ENCODE data around the gene GSE1.

The GSE1 gene

GRCh38 chr16:85565801-85566526 is 47.2 kb upstream of the GSE1 start:
- POLR2A ChIA-PET = no interaction called here
- CTCF ChIA-PET = interaction anchor here (1.8 kb wide), 1 partner anchor 50 kb away, joined by 5 read pairs; no protein-coding TSS in a partner anchor
- no peak for DNase-seq (ENCODE audit: extremely low spot score)
- TF ChIP-seq ELF4 (IDR thresholded peaks at IDR 0.05) = no peak
- no peak for TF ChIP-seq ZNF384 (IDR thresholded peaks at IDR 0.05)

GRCh38 chr16:85566561-85567100 is 46.5 kb upstream of the GSE1 start:
- TF ChIP-seq L3MBTL2 (conservative IDR thresholded peaks at IDR 0.05) (no peak), PKNOX1 (IDR thresholded peaks at IDR 0.05) (0 out of 2 replicates have a peak, but pooled peaks have one; percentile 21)
- ChIA-PET CTCF (interaction anchor here (1.8 kb wide), 1 partner anchor 50 kb away, joined by 5 read pairs; no protein-coding TSS in a partner anchor), POLR2A (no interaction called here)
- DNase-seq (ENCODE audit: extremely low spot score) = no peak

- DNase-seq (ENCODE audit: extremely low spot score) = no peak
- ChIA-PET CTCF (interaction anchor here (1.8 kb wide), 1 partner anchor 49 kb away, joined by 5 read pairs; no protein-coding TSS in a partner anchor), POLR2A (interaction anchor here (1.2 kb wide), 1 partner anchor 10 kb away, joined by 3 read pairs; no protein-coding TSS in a partner anchor)
- TF ChIP-seq PKNOX1 (IDR thresholded peaks at IDR 0.05) = no peak
- TF ChIP-seq FOXA1 (IDR thresholded peaks at IDR 0.05) = no peak
- TF ChIP-seq NFRKB (IDR thresholded peaks at IDR 0.05) = no peak
- no peak for TF ChIP-seq ZNF384 (IDR thresholded peaks at IDR 0.05)
- TF ChIP-seq CTBP1 (IDR thresholded peaks at IDR 0.05; ENCODE audit: borderline replicate concordance) = no peak
- no peak for TF ChIP-seq ELF4 (IDR thresholded peaks at IDR 0.05)
- TF ChIP-seq SUZ12 (IDR thresholded peaks at IDR 0.05) = no peak
- TF ChIP-seq L3MBTL2 (conservative IDR thresholded peaks at IDR 0.05) = no peak
- no peak for TF ChIP-seq BHLHE40 (IDR thresholded peaks at IDR 0.05; ENCODE audit: borderline replicate concordance)
- no peak for TF ChIP-seq FOXM1 (IDR thresholded peaks at IDR 0.05; ENCODE audit: borderline replicate concordance)
- TF ChIP-seq SP1 (IDR thresholded peaks at IDR 0.05) = no peak
- TF ChIP-seq HDGF (IDR thresholded peaks at IDR 0.05; ENCODE audit: borderline replicate concordance) = no peak
- TF ChIP-seq LEF1 (IDR thresholded peaks at IDR 0.05; ENCODE audit: borderline replicate concordance) = no peak
- no peak for TF ChIP-seq FOXK2 (IDR thresholded peaks at IDR 0.05)
- TF ChIP-seq TARDBP (IDR thresholded peaks at IDR 0.05) = no peak
- TF ChIP-seq ARNT (IDR thresholded peaks at IDR 0.05) = no peak
Observed at GRCh38 chr16:85567101-85567866, 45.8 kb upstream of the GSE1 start.

GRCh38 chr16:85567935-85568334 is 45.2 kb upstream of the GSE1 start:
- ChIA-PET CTCF (interaction anchor here (1.8 kb wide), 1 partner anchor 48 kb away, joined by 5 read pairs; no protein-coding TSS in a partner anchor), POLR2A (interaction anchor here (0.8 to 1.2 kb wide), 2 partner anchors 11 to 14 kb away, joined by 3 to 4 read pairs; no protein-coding TSS in a partner anchor)
- TF ChIP-seq HDGF (IDR thresholded peaks at IDR 0.05; ENCODE audit: borderline replicate concordance) = no peak
- no peak for TF ChIP-seq FOXA1 (IDR thresholded peaks at IDR 0.05)
- no peak for TF ChIP-seq CTBP1 (IDR thresholded peaks at IDR 0.05; ENCODE audit: borderline replicate concordance)
- TF ChIP-seq FOXK2 (IDR thresholded peaks at IDR 0.05) = no peak
- no peak for TF ChIP-seq SUZ12 (IDR thresholded peaks at IDR 0.05)
- TF ChIP-seq FOXM1 (IDR thresholded peaks at IDR 0.05; ENCODE audit: borderline replicate concordance) = no peak
- no peak for TF ChIP-seq L3MBTL2 (conservative IDR thresholded peaks at IDR 0.05)
- TF ChIP-seq LEF1 (IDR thresholded peaks at IDR 0.05; ENCODE audit: borderline replicate concordance) = no peak
- no peak for TF ChIP-seq ARNT (IDR thresholded peaks at IDR 0.05)
- no peak for TF ChIP-seq ELF4 (IDR thresholded peaks at IDR 0.05)
- DNase-seq (ENCODE audit: extremely low spot score) = no peak

GRCh38 chr16:85568519-85568918 is 44.6 kb upstream of the GSE1 start:
- no peak for DNase-seq (ENCODE audit: extremely low spot score)
- POLR2A ChIA-PET = interaction anchor here (0.8 to 1.2 kb wide), 2 partner anchors 11 to 15 kb away, joined by 3 to 4 read pairs; no protein-coding TSS in a partner anchor

More at GRCh38 chr16:85568519-85568918, 44.6 kb upstream of the GSE1 start:
- CTCF ChIA-PET = interaction anchor here (0.6 kb wide), 1 partner anchor 41 kb away, joined by 3 read pairs; no protein-coding TSS in a partner anchor
- TF ChIP-seq ELF4 (IDR thresholded peaks at IDR 0.05) = no peak
- no peak for TF ChIP-seq FOXA1 (IDR thresholded peaks at IDR 0.05)
- no peak for TF ChIP-seq SUZ12 (IDR thresholded peaks at IDR 0.05)
- TF ChIP-seq FOXK2 (IDR thresholded peaks at IDR 0.05) = no peak
- no peak for TF ChIP-seq TARDBP (IDR thresholded peaks at IDR 0.05)
- TF ChIP-seq NFRKB (IDR thresholded peaks at IDR 0.05) = no peak
- no peak for TF ChIP-seq FOXM1 (IDR thresholded peaks at IDR 0.05; ENCODE audit: borderline replicate concordance)
- TF ChIP-seq PKNOX1 (IDR thresholded peaks at IDR 0.05) = no peak
- TF ChIP-seq L3MBTL2 (conservative IDR thresholded peaks at IDR 0.05) = no peak
- no peak for TF ChIP-seq BHLHE40 (IDR thresholded peaks at IDR 0.05; ENCODE audit: borderline replicate concordance)
- no peak for TF ChIP-seq HDGF (IDR thresholded peaks at IDR 0.05; ENCODE audit: borderline replicate concordance)
- no peak for TF ChIP-seq SP1 (IDR thresholded peaks at IDR 0.05)
